HEK293 (cell line): Measurements from ENCODE around the gene KRT12.

ENCODE experiments used
- CTCF ChIA-PET: fragments of 350-600 bp; formaldehyde crosslinking; extraction: SDS; loops from one replicate; lab custom pipeline; 2021; ENCODE audit warnings: antibody characterized with exemption; lab: Yijun Ruan, JAX
- POLR2A ChIA-PET: fragments of 300-600 bp; formaldehyde crosslinking; extraction: SDS; loops from one replicate; lab custom pipeline; 2020; ENCODE audit warnings: antibody characterized with exemption, inconsistent platforms; lab: Yijun Ruan, JAX
- H3K27ac ChIP-seq: fragments of 200-500 bp; sonication (Bioruptor generic); 2 replicates; pipeline ENCODE4 v1.5.1; 2014; ENCODE audit warnings: low read depth, low read length, control low read depth, inconsistent platforms; ENCODE audit errors: extremely low read depth
- H3K36me3 ChIP-seq, 2 experiments: fragments of 200-500 bp in 1 of 2; sonication (Bioruptor generic) in 1 of 2; 1 replicate in 1 of 2; 2 replicates in 1 of 2; pipeline ENCODE4 v1.5.1; 2014 to 2017; ENCODE audit warnings: inconsistent platforms in 2 of 2, low read length in 2 of 2; ENCODE audit not compliant: control insufficient read depth in 2 of 2, insufficient read depth in 1 of 2
- H3K4me1 ChIP-seq: fragments of 200-500 bp; sonication (Bioruptor generic); 2 replicates; pipeline ENCODE4 v1.5.1; 2014; ENCODE audit warnings: mild to moderate bottlenecking, low read length, inconsistent platforms; ENCODE audit not compliant: control insufficient read depth, insufficient read depth
- H3K4me3 ChIP-seq: 2 replicates; pipeline ENCODE4 v1.5.1; 2011; ENCODE audit warnings: low read depth, mild to moderate bottlenecking, control low read depth, low read length, moderate library complexity
- H3K9me3 ChIP-seq: fragments of 200-500 bp; sonication (Bioruptor generic); 2 replicates; pipeline ENCODE4 v1.5.1; 2014; ENCODE audit warnings: low read depth, low read length, inconsistent platforms; ENCODE audit not compliant: control insufficient read depth, insufficient read depth
- ELK4 ChIP-seq: IDR thresholded peaks from 2 replicates; pipeline ENCODE4 v1.6.1; 2011; ENCODE audit warnings: mild to moderate bottlenecking, low read depth, low read length, borderline replicate concordance
- OSR2 ChIP-seq: fragments of 450-650 bp; formaldehyde crosslinking; IDR thresholded peaks from 2 replicates; pipeline ENCODE4 v1.5.1; 2016; ENCODE audit warnings: missing biosample characterization, missing genetic modification characterization
- PRDM1 ChIP-seq: fragments of 450-650 bp; formaldehyde crosslinking; IDR thresholded peaks from 2 replicates; pipeline ENCODE4; 2016; ENCODE audit warnings: missing biosample characterization, missing genetic modification characterization
- PRDM2 ChIP-seq: fragments of 450-650 bp; formaldehyde crosslinking; IDR thresholded peaks from 2 replicates; pipeline ENCODE4 v1.5.1; 2016; ENCODE audit warnings: missing biosample characterization, missing genetic modification characterization, borderline replicate concordance
- ZBTB44 ChIP-seq: fragments of 450-650 bp; IDR thresholded peaks from 2 replicates; pipeline ENCODE4 v1.5.1; 2018; ENCODE audit warnings: missing biosample characterization, mild to moderate bottlenecking, missing genetic modification characterization
- ZBTB48 ChIP-seq: fragments of 450-650 bp; formaldehyde crosslinking; IDR thresholded peaks from 2 replicates; pipeline ENCODE4 v1.5.1; 2016; ENCODE audit warnings: missing biosample characterization, missing genetic modification characterization
- ZNF10 ChIP-seq: fragments of 450-650 bp; formaldehyde crosslinking; IDR thresholded peaks from 2 replicates; pipeline ENCODE4 v1.5.1; 2017; ENCODE audit warnings: missing biosample characterization, missing genetic modification characterization
- ZNF112 ChIP-seq: fragments of 450-650 bp; formaldehyde crosslinking; IDR thresholded peaks from 2 replicates; pipeline ENCODE4 v1.5.0; 2017; ENCODE audit warnings: missing biosample characterization, missing genetic modification characterization
- ZNF114 ChIP-seq: fragments of 450-650 bp; formaldehyde crosslinking; IDR thresholded peaks from 2 replicates; pipeline ENCODE4 v1.5.0; 2017; ENCODE audit warnings: missing biosample characterization, missing genetic modification characterization
- ZNF121 ChIP-seq: fragments of 450-650 bp; formaldehyde crosslinking; IDR thresholded peaks from 2 replicates; pipeline ENCODE4 v1.5.1; 2016; ENCODE audit warnings: missing biosample characterization, missing genetic modification characterization
- ZNF324 ChIP-seq: fragments of 450-650 bp; formaldehyde crosslinking; IDR thresholded peaks from 2 replicates; pipeline ENCODE4 v1.5.1; 2016; ENCODE audit warnings: missing biosample characterization, missing genetic modification characterization
- ZNF48 ChIP-seq: fragments of 450-650 bp; formaldehyde crosslinking; IDR thresholded peaks from 2 replicates; pipeline ENCODE4 v1.5.1; 2016; ENCODE audit warnings: missing biosample characterization, missing genetic modification characterization
- ZNF561 ChIP-seq: fragments of 450-650 bp; IDR thresholded peaks from 2 replicates; pipeline ENCODE4 v1.5.1; 2018; ENCODE audit warnings: missing biosample characterization, missing genetic modification characterization, borderline replicate concordance
- ZNF621 ChIP-seq: fragments of 450-650 bp; formaldehyde crosslinking; IDR thresholded peaks from 2 replicates; pipeline ENCODE4 v1.5.1; 2017; ENCODE audit warnings: missing biosample characterization, missing genetic modification characterization
- ZNF777 ChIP-seq: fragments of 450-650 bp; formaldehyde crosslinking; IDR thresholded peaks from 2 replicates; pipeline ENCODE4 v1.5.1; 2017; ENCODE audit warnings: missing biosample characterization, missing genetic modification characterization, borderline replicate concordance
- ZNF830 ChIP-seq: fragments of 450-650 bp; IDR thresholded peaks from 2 replicates; pipeline ENCODE4 v1.5.0; 2018; ENCODE audit warnings: missing biosample characterization, missing genetic modification characterization, low read depth, mild to moderate bottlenecking, moderate library complexity
- ZNF843 ChIP-seq: fragments of 450-650 bp; formaldehyde crosslinking; IDR thresholded peaks from 2 replicates; pipeline ENCODE4 v1.5.1; 2016; ENCODE audit warnings: missing biosample characterization, missing genetic modification characterization

KRT12 gene

GRCh38 chr17:40870136-40870535 lies 3.1 kb upstream of the KRT12 start:
- Histone ChIP-seq H3K27ac (no peak overlapping the region), H3K36me3 (no peaks in the 10 kb centered on the region), H3K4me1 (no peaks in the 10 kb centered on the region), H3K9me3 (no peaks in the 10 kb centered on the region), H3K4me3 (no peak overlapping the region)
- TF ChIP-seq ZNF561 (tag by site-specific recombination): no peak
- no peak for TF ChIP-seq ZNF324
- TF ChIP-seq ZNF114 (tag by site-specific recombination): no peak
- no peak for TF ChIP-seq ZNF843
- TF ChIP-seq ZBTB44 (tag by site-specific recombination): no peak
- no peak for TF ChIP-seq ZNF112 (tag by site-specific recombination)
- no peak for TF ChIP-seq ELK4
- TF ChIP-seq PRDM2 (tag by site-specific recombination): no peak
- TF ChIP-seq ZNF830 (tag by site-specific recombination): no peak
- no peak for TF ChIP-seq PRDM1 (tag by site-specific recombination)
- TF ChIP-seq ZNF10 (tag by site-specific recombination): no peak
- TF ChIP-seq ZNF121 (tag by site-specific recombination): no peak
- no peak for TF ChIP-seq ZNF48 (tag by site-specific recombination)
- TF ChIP-seq ZNF621 (tag by site-specific recombination): no peak
- TF ChIP-seq ZBTB48 (tag by site-specific recombination): no peak
- TF ChIP-seq OSR2 (tag by site-specific recombination): no peak
- ChIA-PET POLR2A (no interaction called here), CTCF (interaction anchor here (0.6 to 1.8 kb wide), 4 partner anchors 15 to 796 kb away, joined by 3 to 6 read pairs (median 4); partner anchors contain the start of gene KRT20)

- POLR2A ChIA-PET: no interaction called here
- Histone ChIP-seq H3K4me1 (no peaks in the 10 kb centered on the region), H3K4me3 (no peak overlapping the region), H3K36me3 (no peaks in the 10 kb centered on the region), H3K9me3 (no peaks in the 10 kb centered on the region), H3K27ac (no peak overlapping the region)
- TF ChIP-seq ZNF777: no peak
- CTCF ChIA-PET: interaction anchor here (0.6 to 1.0 kb wide), 2 partner anchors 38 to 250 kb away, joined by 3 read pairs; no protein-coding TSS in a partner anchor
These were observed 2.2 kb downstream of the KRT12 start for GRCh38 chr17:40864661-40865390.
